ENCODE results near the gene KRTAP20-1.

GRCh38 chr21:30613836-30614235, 2.4 kb upstream of the KRTAP20-1 start, which contains the start of gene KRTAP6-1:
- TF ChIP-seq CTCF (IDR thresholded peaks at IDR 0.05) (no peak), POLR2A (IDR thresholded peaks at IDR 0.05) (no peak)
